NCI-H2171 treated with DMSO at 0.1 percent for 48 hours (cell line): ENCODE results near the gene RALGPS1.

Experiments used
- DNase-seq: peaks from one replicate; lab custom pipeline; 2025; lab: John Stamatoyannopoulos, UW

The RALGPS1 gene

GRCh38 chr9:127258606-127259471 lies 344.3 kb downstream of the RALGPS1 start:
- peak; percentile 58 for DNase-seq

- DNase-seq = no peak
These were observed 348.0 kb downstream of the RALGPS1 start for GRCh38 chr9:127262602-127263001.

- DNase-seq = no peak
These were observed 348.7 kb downstream of the RALGPS1 start for GRCh38 chr9:127263237-127263636.

- DNase-seq = no peak
These were observed 349.1 kb downstream of the RALGPS1 start for GRCh38 chr9:127263664-127264063.

GRCh38 chr9:127264462-127265219 lies 350.1 kb downstream of the RALGPS1 start, which contains the start of gene GARNL3:
Gene GARNL3 (plus strand): TSS chr9:127264774. CDS start chr9:127264878, 104 bp downstream.
- no peak for DNase-seq

- no peak for DNase-seq
These were observed 353.4 kb downstream of the RALGPS1 start for GRCh38 chr9:127267793-127268525.

- DNase-seq = no peak
These were observed 354.9 kb downstream of the RALGPS1 start for GRCh38 chr9:127269449-127269848.
